ENCODE measurements around the gene RNF2.

The RNF2 gene

GRCh38 chr1:185104083-185104482 is 58.7 kb downstream of the RNF2 start:
- DNase-seq = no peak

- DNase-seq = no peak
These were observed 59.8 kb downstream of the RNF2 start for GRCh38 chr1:185105121-185105520.

DNA sequence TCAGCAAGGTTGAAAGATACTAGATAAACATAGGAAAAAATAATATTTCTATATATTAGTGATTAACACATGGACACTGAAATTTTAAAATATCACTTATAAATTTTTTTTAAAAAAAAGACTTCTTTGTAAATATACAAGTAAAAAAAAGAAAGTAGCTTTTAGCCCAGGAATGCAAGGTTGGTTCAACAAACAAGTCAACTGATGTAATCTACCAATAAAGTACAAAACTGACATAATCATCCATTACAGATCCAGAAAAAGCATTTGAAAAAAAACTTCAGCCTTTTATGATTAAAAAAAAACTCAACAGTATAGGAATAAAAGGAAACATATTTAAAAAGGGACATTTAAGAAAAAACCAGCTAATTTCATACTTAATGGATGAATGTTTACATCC is 63.0 kb downstream of the RNF2 start:
- DNase-seq = no peak

GRCh38 chr1:185110145-185110544 is 64.8 kb downstream of the RNF2 start:
- DNase-seq = no peak

- DNase-seq = no peak
These were observed 66.5 kb downstream of the RNF2 start for GRCh38 chr1:185111873-185112272.

DNA sequence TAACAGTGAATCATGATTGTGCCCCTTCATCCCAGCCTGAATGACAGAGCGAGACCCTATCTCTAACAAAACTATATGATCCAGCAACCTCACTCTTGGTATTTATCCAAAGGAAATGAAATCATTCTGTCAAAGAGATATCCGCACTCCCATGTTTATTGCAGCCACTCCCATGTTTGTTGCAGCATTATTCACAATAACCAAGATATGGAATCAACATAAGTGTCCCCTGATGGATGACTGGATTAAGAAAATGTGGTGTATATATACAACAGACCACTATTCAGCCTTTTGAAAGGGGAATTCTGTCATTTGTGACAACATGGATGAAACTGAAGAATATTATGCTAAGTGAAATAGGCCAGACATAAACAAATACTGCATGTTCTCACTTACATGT is 67.0 kb downstream of the RNF2 start:
- DNase-seq = no peak

DNA sequence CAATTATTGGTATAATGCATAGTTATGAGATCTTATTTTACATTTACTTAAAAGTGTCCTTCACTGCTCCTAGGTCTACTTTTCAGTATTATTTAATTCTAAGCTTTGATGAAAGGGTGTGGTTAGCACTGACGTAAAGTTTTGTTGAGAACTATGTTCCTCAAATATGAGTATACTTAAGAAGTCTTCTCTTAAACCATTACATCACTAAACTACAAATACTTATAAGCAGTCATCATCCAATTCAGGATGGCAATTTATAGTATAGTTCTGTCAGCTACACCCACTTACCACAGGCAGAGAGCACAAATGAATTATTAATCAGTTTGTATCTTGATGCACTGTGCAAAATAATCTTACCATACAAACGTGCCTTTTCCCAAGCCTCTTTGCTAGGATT is 84.3 kb downstream of the RNF2 start:
- DNase-seq = no peak

DNA sequence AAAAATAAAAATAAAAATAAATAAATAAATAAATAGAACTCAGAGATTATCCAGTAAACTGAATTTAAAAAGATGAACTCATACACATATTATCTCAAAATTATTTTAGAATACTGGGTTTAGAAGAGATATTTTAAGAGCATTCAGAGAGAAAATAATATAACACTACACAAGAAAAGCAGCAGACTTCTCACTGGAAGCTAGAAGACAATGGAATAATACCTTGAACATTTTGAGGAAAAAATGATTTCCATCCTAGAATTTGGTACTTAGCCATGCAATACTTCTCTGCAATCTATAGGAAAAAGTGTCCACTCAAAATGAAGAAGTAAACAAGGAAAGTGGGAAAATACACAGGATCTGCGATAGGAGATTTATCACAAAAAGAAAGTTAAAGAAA is 87.2 kb downstream of the RNF2 start:
- no peak for DNase-seq

DNA sequence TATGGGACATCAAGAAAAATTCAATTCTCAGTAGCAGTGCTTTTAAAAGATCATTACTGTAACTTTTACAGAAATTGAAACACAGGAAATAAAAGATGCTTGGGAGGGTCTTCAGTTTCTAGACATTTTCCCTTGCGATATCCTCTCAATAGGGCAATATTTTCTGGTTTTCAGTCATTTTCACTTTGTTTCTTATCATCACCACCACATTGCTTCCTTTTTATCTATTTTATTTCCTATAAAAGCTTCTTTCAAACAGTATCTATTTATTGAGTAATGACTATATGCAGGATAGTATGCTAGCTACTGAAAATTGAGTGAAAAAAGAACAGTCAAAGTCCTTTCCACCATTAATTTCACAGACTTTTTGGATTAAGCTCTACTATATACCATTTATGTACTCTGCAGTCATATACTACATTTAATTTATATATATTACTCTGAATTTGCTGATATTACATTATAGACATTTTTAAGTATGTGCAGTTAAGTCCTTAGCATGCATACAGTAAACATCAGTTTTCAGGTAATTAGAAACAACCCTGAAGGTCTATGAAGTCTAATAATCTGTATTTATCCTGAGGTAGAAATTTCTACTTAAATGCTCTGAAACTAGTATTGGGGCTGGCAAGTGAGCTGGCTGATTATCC is 92.7 kb downstream of the RNF2 start:
- no peak for DNase-seq

DNA sequence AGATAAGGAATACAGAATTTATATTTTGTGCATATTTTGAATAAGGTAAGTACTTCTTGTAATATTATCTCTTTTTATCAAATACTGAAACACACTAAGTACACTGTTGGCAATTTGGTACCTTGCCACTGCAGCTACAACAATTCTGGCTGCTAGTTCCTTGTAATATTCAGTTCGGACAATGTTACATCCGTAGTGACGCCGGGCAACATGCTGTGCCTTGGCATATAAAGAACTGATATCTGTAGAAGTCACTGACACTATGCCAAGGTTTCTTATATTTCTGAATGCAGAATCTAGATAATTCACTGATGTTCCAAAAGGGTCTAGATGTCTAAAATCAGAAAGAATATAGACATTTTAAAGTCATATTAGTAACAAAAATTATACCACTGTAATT is 93.9 kb downstream of the RNF2 start:
- no peak for DNase-seq

DNA sequence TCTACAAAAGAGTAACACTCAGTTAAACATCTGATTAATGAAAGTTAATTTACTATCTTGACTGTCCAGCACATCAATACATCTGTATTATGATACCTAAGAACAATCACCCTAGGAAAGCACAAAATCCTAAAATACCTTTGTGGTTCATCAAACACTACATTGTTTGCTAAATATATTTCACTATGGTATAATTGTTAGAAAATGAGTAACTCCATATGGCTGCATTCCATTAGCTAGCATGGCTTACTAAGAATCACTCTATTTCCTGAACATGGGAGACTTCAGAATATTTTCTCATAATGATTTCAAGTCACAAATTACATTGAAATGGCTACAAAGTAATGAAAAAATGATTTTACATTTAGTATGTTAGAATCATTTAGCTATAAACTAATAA is 98.9 kb downstream of the RNF2 start:
- no peak for DNase-seq

GRCh38 chr1:185151215-185151614 is 105.9 kb downstream of the RNF2 start:
- no peak for DNase-seq

Measured in activated CD4-positive, alpha-beta T cell treated with anti-CD3 and anti-CD28 coated beads for 4 hours (primary cell).